HepG2 (cell line): ENCODE data around the gene CCDC157. TPM values are rescaled to one million over a fixed set of nuclear protein-coding genes. Genes with fewer than 3 reads are reported as not detected.

Experiments
- ATAC-seq: fragments of 200-7000 bp; cut with Tn5 transposase; 3 replicates; pipeline ENCODE4 v1.9.1; 2020; ENCODE audit warnings: mild to moderate bottlenecking, moderate library complexity
- BruUV-seq: library from RNA; stranded (reverse); fragments of 400-500 nt; replicated peaks from 2 replicates; lab custom pipeline; 2021; lab: Mats Ljungman, UMichigan
- CTCF ChIA-PET: fragments of 300-600 bp; formaldehyde crosslinking; extraction: SDS; loops from one replicate; lab custom pipeline; 2021; ENCODE audit warnings: low total read pairs, inconsistent platforms, low intra/inter-chr PET ratio; lab: Yijun Ruan, JAX
- POLR2A ChIA-PET: fragments of 350-600 bp; sonication (Branson Sonifier 250); formaldehyde crosslinking; loops from one replicate; lab custom pipeline; 2020; ENCODE audit warnings: antibody characterized with exemption, inconsistent platforms; lab: Yijun Ruan, JAX
- DNase-seq: peaks from one replicate; pipeline ENCODE4 v3.0.0-alpha.2; 2015; ENCODE audit warnings: low spot score
- FAIRE-seq: peaks from 3 replicates; lab custom pipeline; 2011; peaks lifted over from hg19 to GRCh38; lab: Jason Lieb, UNC
- H2AFZ ChIP-seq: one replicate; pipeline ENCODE4 v1.6.1; 2011; ENCODE audit warnings: low read length, inconsistent platforms
- H3K27ac ChIP-seq: fragments of 300-600 bp; 3 replicates; pipeline ENCODE4 v1.8.0; 2011; ENCODE audit warnings: mixed run types, mild to moderate bottlenecking, mixed read lengths, low read length, inconsistent platforms; ENCODE audit not compliant: insufficient read depth; ENCODE audit errors: extremely low read length
- H3K27me3 ChIP-seq, 2 experiments: fragments of 200-600 bp in 1 of 2; 2 replicates in 1 of 2; 3 replicates in 1 of 2; pipeline versions ENCODE4 v1.6.0 to v1.8.0; 2011; ENCODE audit warnings: low read length in 2 of 2, mild to moderate bottlenecking in 2 of 2, moderate library complexity in 2 of 2, inconsistent platforms in 1 of 2; ENCODE audit not compliant: insufficient read depth in 2 of 2, control insufficient read depth in 1 of 2
- H3K36me3 ChIP-seq, 2 experiments: fragments of 200-600 bp in 1 of 2; replicated peaks in 1 of 2; 2 replicates in 1 of 2; 3 replicates in 1 of 2; pipeline versions ENCODE4 v1.5.1 to v1.8.0; 2011; ENCODE audit warnings: low read length in 2 of 2, inconsistent platforms in 1 of 2; ENCODE audit not compliant: insufficient read depth in 2 of 2, control insufficient read depth in 1 of 2
- H3K4me1 ChIP-seq: 2 replicates; pipeline ENCODE4 v1.5.1; 2012; ENCODE audit warnings: low read length, inconsistent platforms; ENCODE audit not compliant: insufficient read depth
- H3K4me2 ChIP-seq: 2 replicates; pipeline ENCODE4 v1.6.0; 2011; ENCODE audit warnings: low read depth, low read length, inconsistent platforms
- H3K4me3 ChIP-seq, 3 experiments: fragments of 200-600 bp in 1 of 3; sonication (generic), shearing (Covaris generic) in 1 of 3; replicated peaks in 1 of 3; 2 replicates each; pipeline ENCODE4 v1.5.1; 2011 to 2016; ENCODE audit warnings: low read length in 3 of 3, inconsistent platforms in 2 of 3, low read depth in 2 of 3, mild to moderate bottlenecking in 2 of 3, control low read depth in 1 of 3, mixed read lengths in 1 of 3; ENCODE audit not compliant: insufficient read depth in 1 of 3
- H3K79me2 ChIP-seq: one replicate; pipeline ENCODE4 v1.6.1; 2011; ENCODE audit warnings: low read length, inconsistent platforms; ENCODE audit not compliant: insufficient read depth
- H3K9ac ChIP-seq: 2 replicates; pipeline ENCODE4 v1.6.0; 2011; ENCODE audit warnings: mild to moderate bottlenecking, low read depth, low read length, inconsistent platforms; ENCODE audit not compliant: insufficient read depth
- H3K9me3 ChIP-seq: 2 replicates; pipeline ENCODE4 v1.5.1; 2012; ENCODE audit warnings: mild to moderate bottlenecking, low read length
- H4K20me1 ChIP-seq: 2 replicates; pipeline ENCODE4 v1.6.0; 2011; ENCODE audit warnings: inconsistent platforms, mild to moderate bottlenecking, low read length, moderate library complexity; ENCODE audit not compliant: insufficient read depth
- ATAD3A ChIP-seq: sonication (generic); formaldehyde crosslinking; IDR thresholded peaks from 2 replicates; pipeline ENCODE4 v1.4.0; 2020; ENCODE audit warnings: missing genetic modification reagents
- ELF1 ChIP-seq: sonication (generic); formaldehyde crosslinking; IDR thresholded peaks from 2 replicates; pipeline ENCODE4 v1.4.0; 2020; ENCODE audit warnings: missing genetic modification reagents
- IRF2 ChIP-seq: IDR thresholded peaks from 2 replicates; pipeline ENCODE4 v1.6.1; 2018; ENCODE audit warnings: missing genetic modification reagents, missing compliant biosample characterization
- KMT2B ChIP-seq: IDR thresholded peaks from 2 replicates; pipeline ENCODE4 v1.6.1; 2016; ENCODE audit warnings: missing genetic modification reagents, missing compliant biosample characterization
- LCORL ChIP-seq, 2 experiments: fragments of 450-650 bp in 1 of 2; sonication (generic) in 1 of 2; formaldehyde crosslinking in 1 of 2; IDR thresholded peaks; 2 replicates each; pipeline versions ENCODE4 v1.5.0 to v1.6.1; 2017 to 2020; ENCODE audit warnings: antibody characterized with exemption in 1 of 2, missing genetic modification reagents in 1 of 2
- MAFF ChIP-seq: IDR thresholded peaks from 2 replicates; pipeline ENCODE4 v1.6.1; 2011; ENCODE audit warnings: low read depth, low read length, improper control_type of control experiment
- NCOR1 ChIP-seq: fragments of 200-600 bp; sonication (generic); IDR thresholded peaks from 2 replicates; pipeline ENCODE4 v1.7.0; 2017; ENCODE audit warnings: antibody characterized with exemption, low read length, borderline replicate concordance
- ZBTB42 ChIP-seq: sonication (generic); formaldehyde crosslinking; IDR thresholded peaks from 2 replicates; pipeline ENCODE4 v1.5.0; 2020; ENCODE audit warnings: mild to moderate bottlenecking, missing genetic modification reagents
- ZC3H13 ChIP-seq: sonication (generic); formaldehyde crosslinking; IDR thresholded peaks from 2 replicates; pipeline ENCODE4 v1.8.1; 2023; ENCODE audit warnings: mild to moderate bottlenecking, missing genetic modification reagents, moderate library complexity
- ZNF557 ChIP-seq: sonication (generic); formaldehyde crosslinking; IDR thresholded peaks from 2 replicates; pipeline ENCODE4 v1.4.0; 2020; ENCODE audit warnings: missing genetic modification reagents
- ZNF749 ChIP-seq: sonication (generic); formaldehyde crosslinking; IDR thresholded peaks from 2 replicates; pipeline ENCODE4 v1.8.0; 2022; ENCODE audit warnings: mild to moderate bottlenecking, missing genetic modification reagents, moderate library complexity, borderline replicate concordance
- WGBS: methylation state at CpG from one replicate; pipeline ENCODE4 v1.1.6; 2017; ENCODE audit warnings: low lambda C conversion rate; 5-methylcytosine and 5-hydroxymethylcytosine counted together
- in situ Hi-C: cut with HindIII; loops from 2 replicates; pipeline ENCODE4 v1.10.0; 2017; ENCODE audit warnings: low pct_unique_long_range_greater_than_20kb; ENCODE audit not compliant: extremely low pct_ligation_motif_present
- intact Hi-C: fragments of 100-400 bp; cut with micrococcal nuclease; formaldehyde crosslinking; loops from one replicate; pipeline ENCODE4 v1.10.0; 2022; ENCODE audit not compliant: unreplicated experiment
- polyA plus RNA-seq, 8 experiments: library from polyadenylated mRNA; depleted of rRNA in 3 of 8; stranded (reverse) in 7 of 8; unstranded in 1 of 8; fragments of >200 nt; fragmentation: Illumina TruSeq in 4 of 8; extraction: Trizol in 4 of 8; gene quantifications; 2 replicates each; pipeline versions ENCODE4 v1.2.1 to v1.2.3, GENCODE V29; 2011 to 2016; ENCODE audit warnings: low read depth in 4 of 8, missing spikeins in 1 of 8, mixed read lengths in 1 of 8; ENCODE audit not compliant: insufficient read depth in 1 of 8
- total RNA-seq, 5 experiments: library from RNA; depleted of rRNA; stranded (reverse); fragments of >200 nt; fragmentation: Illumina TruSeq; extraction: Trizol; gene quantifications; 2 replicates each; pipeline ENCODE4 v1.2.3, GENCODE V29; 2016; ENCODE audit warnings: low read depth in 1 of 5
- TF ChIP-seq, protein P1 (sequence below): sonication (generic); formaldehyde crosslinking; IDR thresholded peaks from 2 replicates; pipeline ENCODE4 v1.5.0; 2020; ENCODE audit warnings: missing genetic modification reagents
- TF ChIP-seq, protein P2 (sequence below): sonication (generic); formaldehyde crosslinking; IDR thresholded peaks from 2 replicates; pipeline ENCODE4 v1.4.0; 2020; ENCODE audit warnings: missing genetic modification reagents; ENCODE audit errors: not compliant biosample characterization
- TF ChIP-seq, protein P3 (sequence below): sonication (generic); formaldehyde crosslinking; IDR thresholded peaks from 2 replicates; pipeline ENCODE4 v1.4.0; 2020; ENCODE audit warnings: missing genetic modification reagents
- TF ChIP-seq, protein P4 (sequence below): sonication (generic); formaldehyde crosslinking; IDR thresholded peaks from 2 replicates; pipeline ENCODE4 v1.4.0; 2020; ENCODE audit warnings: mild to moderate bottlenecking, missing genetic modification reagents, borderline replicate concordance

CCDC157 gene
- total and polyA plus RNA-seq, 2 of the 13 experiments (the other 11 are each of a cell fraction or from before 2014, with no cell fraction given) = 1.4 to 1.6 TPM

DNA sequence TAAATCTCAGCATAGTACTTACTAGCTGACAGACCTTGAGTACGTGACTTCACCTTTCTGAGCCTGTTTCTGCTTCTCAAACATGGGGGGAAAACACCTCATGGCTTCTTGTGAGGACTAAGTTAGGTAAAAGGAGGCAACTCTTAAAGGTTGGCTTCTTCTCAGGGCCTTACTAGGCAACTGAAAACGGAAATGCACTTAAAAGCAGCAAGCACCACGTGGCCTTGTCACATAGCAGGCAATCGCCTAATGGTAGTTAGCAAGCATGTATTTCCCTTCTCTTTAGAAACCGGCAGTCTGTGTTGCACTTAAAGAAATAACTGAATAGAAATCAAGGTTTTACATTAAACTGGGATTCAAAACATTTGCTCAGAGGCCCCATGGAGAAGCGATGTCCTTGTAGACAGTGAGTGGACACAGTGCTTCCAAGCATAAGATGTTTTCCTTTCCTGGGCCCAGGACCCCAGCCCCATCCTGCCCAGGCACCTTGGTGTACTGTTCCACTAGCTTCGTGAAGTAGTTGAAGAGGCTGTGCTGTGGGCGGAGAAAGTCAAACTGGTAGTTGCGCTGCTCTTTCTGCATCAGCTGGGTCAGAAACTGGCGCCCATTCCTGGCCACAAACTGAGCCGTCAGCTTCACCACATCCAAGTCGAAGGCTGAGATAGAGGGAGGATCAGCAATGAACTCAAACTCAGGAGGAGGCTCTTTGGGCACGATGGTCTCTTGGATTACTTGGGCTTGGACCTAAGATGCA, 12.2 kb upstream of the CCDC157 start:
- Histone ChIP-seq H3K27ac (no peak overlapping the region), H2AFZ (no peak overlapping the region), H3K79me2 (peaks cover 5% of the 10 kb centered on the region), H3K4me2 (no peak overlapping the region), H3K4me3 (no peak overlapping the region), H3K4me1 (peaks cover 17% of the 10 kb centered on the region), H3K9me3 (no peaks in the 10 kb centered on the region), H3K27me3 (no peaks in the 10 kb centered on the region), H3K9ac (no peak overlapping the region), H4K20me1 (peaks cover 4% of the 10 kb centered on the region), H3K36me3 (peaks cover 48 to 94% of the 10 kb centered on the region in 2 experiments)
- no TSS peak for BruUV-seq
- ATAC-seq (no peak), DNase-seq (no peak), FAIRE-seq (no peak)
- ChIA-PET CTCF (no interaction called here), POLR2A (no interaction called here)
- intact Hi-C loops = no loop called here
- in situ Hi-C loops = no loop called here
- WGBS = 96% methylated on average over 13 of the region's 13 CpGs
- TF ChIP-seq ZBTB42 (CRISPR knock-in tag) (no peak), LCORL (IDR thresholded peaks at IDR 0.05) (no peak), LCORL (CRISPR knock-in tag; IDR thresholded peaks at IDR 0.05) (no peak), MAFF (no peak), ZC3H13 (no peak), NCOR1 (no peak), ZNF557 (CRISPR knock-in tag) (no peak), IRF2 (CRISPR knock-in tag) (no peak), ZNF749 (CRISPR knock-in tag) (no peak), KMT2B (CRISPR knock-in tag) (no peak), ELF1 (no peak), ATAD3A (CRISPR knock-in tag) (no peak)
- TF ChIP-seq, protein P1, sequence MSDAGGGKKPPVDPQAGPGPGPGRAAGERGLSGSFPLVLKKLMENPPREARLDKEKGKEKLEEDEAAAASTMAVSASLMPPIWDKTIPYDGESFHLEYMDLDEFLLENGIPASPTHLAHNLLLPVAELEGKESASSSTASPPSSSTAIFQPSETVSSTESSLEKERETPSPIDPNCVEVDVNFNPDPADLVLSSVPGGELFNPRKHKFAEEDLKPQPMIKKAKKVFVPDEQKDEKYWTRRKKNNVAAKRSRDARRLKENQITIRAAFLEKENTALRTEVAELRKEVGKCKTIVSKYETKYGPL (CRISPR knock-in tag) = no peak
- TF ChIP-seq, protein P2, sequence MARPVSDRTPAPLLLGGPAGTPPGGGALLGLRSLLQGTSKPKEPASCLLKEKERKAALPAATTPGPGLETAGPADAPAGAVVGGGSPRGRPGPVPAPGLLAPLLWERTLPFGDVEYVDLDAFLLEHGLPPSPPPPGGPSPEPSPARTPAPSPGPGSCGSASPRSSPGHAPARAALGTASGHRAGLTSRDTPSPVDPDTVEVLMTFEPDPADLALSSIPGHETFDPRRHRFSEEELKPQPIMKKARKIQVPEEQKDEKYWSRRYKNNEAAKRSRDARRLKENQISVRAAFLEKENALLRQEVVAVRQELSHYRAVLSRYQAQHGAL (CRISPR knock-in tag) = no peak
- TF ChIP-seq, protein P3, sequence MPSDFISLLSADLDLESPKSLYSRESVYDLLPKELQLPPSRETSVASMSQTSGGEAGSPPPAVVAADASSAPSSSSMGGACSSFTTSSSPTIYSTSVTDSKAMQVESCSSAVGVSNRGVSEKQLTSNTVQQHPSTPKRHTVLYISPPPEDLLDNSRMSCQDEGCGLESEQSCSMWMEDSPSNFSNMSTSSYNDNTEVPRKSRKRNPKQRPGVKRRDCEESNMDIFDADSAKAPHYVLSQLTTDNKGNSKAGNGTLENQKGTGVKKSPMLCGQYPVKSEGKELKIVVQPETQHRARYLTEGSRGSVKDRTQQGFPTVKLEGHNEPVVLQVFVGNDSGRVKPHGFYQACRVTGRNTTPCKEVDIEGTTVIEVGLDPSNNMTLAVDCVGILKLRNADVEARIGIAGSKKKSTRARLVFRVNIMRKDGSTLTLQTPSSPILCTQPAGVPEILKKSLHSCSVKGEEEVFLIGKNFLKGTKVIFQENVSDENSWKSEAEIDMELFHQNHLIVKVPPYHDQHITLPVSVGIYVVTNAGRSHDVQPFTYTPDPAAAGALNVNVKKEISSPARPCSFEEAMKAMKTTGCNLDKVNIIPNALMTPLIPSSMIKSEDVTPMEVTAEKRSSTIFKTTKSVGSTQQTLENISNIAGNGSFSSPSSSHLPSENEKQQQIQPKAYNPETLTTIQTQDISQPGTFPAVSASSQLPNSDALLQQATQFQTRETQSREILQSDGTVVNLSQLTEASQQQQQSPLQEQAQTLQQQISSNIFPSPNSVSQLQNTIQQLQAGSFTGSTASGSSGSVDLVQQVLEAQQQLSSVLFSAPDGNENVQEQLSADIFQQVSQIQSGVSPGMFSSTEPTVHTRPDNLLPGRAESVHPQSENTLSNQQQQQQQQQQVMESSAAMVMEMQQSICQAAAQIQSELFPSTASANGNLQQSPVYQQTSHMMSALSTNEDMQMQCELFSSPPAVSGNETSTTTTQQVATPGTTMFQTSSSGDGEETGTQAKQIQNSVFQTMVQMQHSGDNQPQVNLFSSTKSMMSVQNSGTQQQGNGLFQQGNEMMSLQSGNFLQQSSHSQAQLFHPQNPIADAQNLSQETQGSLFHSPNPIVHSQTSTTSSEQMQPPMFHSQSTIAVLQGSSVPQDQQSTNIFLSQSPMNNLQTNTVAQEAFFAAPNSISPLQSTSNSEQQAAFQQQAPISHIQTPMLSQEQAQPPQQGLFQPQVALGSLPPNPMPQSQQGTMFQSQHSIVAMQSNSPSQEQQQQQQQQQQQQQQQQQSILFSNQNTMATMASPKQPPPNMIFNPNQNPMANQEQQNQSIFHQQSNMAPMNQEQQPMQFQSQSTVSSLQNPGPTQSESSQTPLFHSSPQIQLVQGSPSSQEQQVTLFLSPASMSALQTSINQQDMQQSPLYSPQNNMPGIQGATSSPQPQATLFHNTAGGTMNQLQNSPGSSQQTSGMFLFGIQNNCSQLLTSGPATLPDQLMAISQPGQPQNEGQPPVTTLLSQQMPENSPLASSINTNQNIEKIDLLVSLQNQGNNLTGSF = no peak
- TF ChIP-seq, protein P4, sequence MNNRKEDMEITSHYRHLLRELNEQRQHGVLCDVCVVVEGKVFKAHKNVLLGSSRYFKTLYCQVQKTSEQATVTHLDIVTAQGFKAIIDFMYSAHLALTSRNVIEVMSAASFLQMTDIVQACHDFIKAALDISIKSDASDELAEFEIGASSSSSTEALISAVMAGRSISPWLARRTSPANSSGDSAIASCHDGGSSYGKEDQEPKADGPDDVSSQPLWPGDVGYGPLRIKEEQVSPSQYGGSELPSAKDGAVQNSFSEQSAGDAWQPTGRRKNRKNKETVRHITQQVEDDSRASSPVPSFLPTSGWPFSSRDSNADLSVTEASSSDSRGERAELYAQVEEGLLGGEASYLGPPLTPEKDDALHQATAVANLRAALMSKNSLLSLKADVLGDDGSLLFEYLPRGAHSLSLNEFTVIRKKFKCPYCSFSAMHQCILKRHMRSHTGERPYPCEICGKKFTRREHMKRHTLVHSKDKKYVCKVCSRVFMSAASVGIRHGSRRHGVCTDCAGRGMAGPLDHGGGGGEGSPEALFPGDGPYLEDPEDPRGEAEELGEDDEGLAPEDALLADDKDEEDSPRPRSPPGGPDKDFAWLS (CRISPR knock-in tag) = no peak
